Measurements from ENCODE around the gene SORCS2. TPM values are rescaled to one million over a fixed set of nuclear protein-coding genes. Genes with fewer than 3 reads are reported as not detected.

SORCS2 gene
- total RNA-seq, 2 experiments from 2014 or later = not detected

- no peaks in the 10 kb centered on the region for H3K36me3 Mint-ChIP-seq (ENCODE audit: low read depth)
- H3K27me3 Mint-ChIP-seq (ENCODE audit: low read depth) = no peaks in the 10 kb centered on the region
- ATAC-seq (no peak), DNase-seq (no peak)
- no peaks in the 10 kb centered on the region for H3K9me3 Mint-ChIP-seq (ENCODE audit: insufficient read depth)
- H3K4me3 Mint-ChIP-seq = no peak overlapping the region
- POLR2A ChIA-PET = no interaction called here
- CTCF ChIA-PET = no interaction called here
- no peak overlapping the region for H3K27ac Mint-ChIP-seq
- H3K4me1 Mint-ChIP-seq (ENCODE audit: low read depth) = peaks cover 18% of the 10 kb centered on the region
Observed at GRCh38 chr4:7764466-7764865, 572.1 kb downstream of the SORCS2 start.

- peak overlapping the region; percentile 52 for H3K27ac Mint-ChIP-seq
- CTCF ChIA-PET = interaction anchor here (1.3 kb wide), 1 partner anchor 37 kb away, joined by 3 read pairs; no protein-coding TSS in a partner anchor
- H3K9me3 Mint-ChIP-seq (ENCODE audit: insufficient read depth) = no peaks in the 10 kb centered on the region
Observed at GRCh38 chr4:7765666-7766065, 573.3 kb downstream of the SORCS2 start.

GRCh38 chr4:7766086-7766485 lies 573.7 kb downstream of the SORCS2 start:
- DNase-seq (no peak), ATAC-seq (no peak)
- Mint-ChIP-seq H3K9me3 (ENCODE audit: insufficient read depth) (no peaks in the 10 kb centered on the region), H3K36me3 (ENCODE audit: low read depth) (no peaks in the 10 kb centered on the region), H3K27ac (peak overlapping the region; percentile 52), H3K4me3 (no peak overlapping the region), H3K27me3 (ENCODE audit: low read depth) (no peaks in the 10 kb centered on the region), H3K4me1 (ENCODE audit: low read depth) (peaks cover 23% of the 10 kb centered on the region)
- ChIA-PET POLR2A (no interaction called here), CTCF (interaction anchor here (1.3 to 5.5 kb wide), 2 partner anchors 34 to 36 kb away, joined by 3 to 70 read pairs; no protein-coding TSS in a partner anchor)

More at GRCh38 chr4:7765666-7766065, 573.3 kb downstream of the SORCS2 start:
- POLR2A ChIA-PET = no interaction called here
- DNase-seq (no peak), ATAC-seq (no peak)
- H3K27me3 Mint-ChIP-seq (ENCODE audit: low read depth) = no peaks in the 10 kb centered on the region
- no peaks in the 10 kb centered on the region for H3K36me3 Mint-ChIP-seq (ENCODE audit: low read depth)
- peaks cover 19% of the 10 kb centered on the region for H3K4me1 Mint-ChIP-seq (ENCODE audit: low read depth)
- no peak overlapping the region for H3K4me3 Mint-ChIP-seq

GRCh38 chr4:7766661-7767345 lies 574.5 kb downstream of the SORCS2 start:
- Mint-ChIP-seq H3K27me3 (ENCODE audit: low read depth) (no peaks in the 10 kb centered on the region), H3K27ac (no peak overlapping the region), H3K9me3 (ENCODE audit: insufficient read depth) (no peaks in the 10 kb centered on the region), H3K4me3 (no peak overlapping the region), H3K4me1 (ENCODE audit: low read depth) (peaks cover 23% of the 10 kb centered on the region), H3K36me3 (ENCODE audit: low read depth) (no peaks in the 10 kb centered on the region)
- DNase-seq (no peak), ATAC-seq (no peak)
- ChIA-PET CTCF (interaction anchor here (1.3 to 5.5 kb wide), 2 partner anchors 34 to 38 kb away, joined by 4 to 70 read pairs; no protein-coding TSS in a partner anchor), POLR2A (no interaction called here)

- ChIA-PET POLR2A (no interaction called here), CTCF (interaction anchor here (1.3 to 5.5 kb wide), 2 partner anchors 33 to 37 kb away, joined by 4 to 70 read pairs; no protein-coding TSS in a partner anchor)
- Mint-ChIP-seq H3K27me3 (ENCODE audit: low read depth) (no peaks in the 10 kb centered on the region), H3K4me3 (no peak overlapping the region), H3K4me1 (ENCODE audit: low read depth) (peaks cover 24% of the 10 kb centered on the region), H3K9me3 (ENCODE audit: insufficient read depth) (no peaks in the 10 kb centered on the region), H3K27ac (no peak overlapping the region), H3K36me3 (ENCODE audit: low read depth) (no peaks in the 10 kb centered on the region)
- no peak for ATAC-seq
- DNase-seq = no peak
Observed at GRCh38 chr4:7767526-7767925, 575.2 kb downstream of the SORCS2 start.

- H3K27me3 Mint-ChIP-seq (ENCODE audit: low read depth) = no peaks in the 10 kb centered on the region
- no peaks in the 10 kb centered on the region for H3K9me3 Mint-ChIP-seq (ENCODE audit: insufficient read depth)
- CTCF ChIA-PET = interaction anchor here (1.3 to 5.5 kb wide), 2 partner anchors 33 to 37 kb away, joined by 4 to 70 read pairs; no protein-coding TSS in a partner anchor
- DNase-seq (no peak), ATAC-seq (no peak)
- no peak overlapping the region for H3K27ac Mint-ChIP-seq
- peaks cover 24% of the 10 kb centered on the region for H3K4me1 Mint-ChIP-seq (ENCODE audit: low read depth)
- H3K36me3 Mint-ChIP-seq (ENCODE audit: low read depth) = no peaks in the 10 kb centered on the region
- POLR2A ChIA-PET = no interaction called here
- H3K4me3 Mint-ChIP-seq = no peak overlapping the region
Observed at GRCh38 chr4:7767966-7768365, 575.6 kb downstream of the SORCS2 start.

- H3K9me3 Mint-ChIP-seq (ENCODE audit: insufficient read depth) = no peaks in the 10 kb centered on the region
- DNase-seq (no peak), ATAC-seq (no peak)
- peaks cover 24% of the 10 kb centered on the region for H3K4me1 Mint-ChIP-seq (ENCODE audit: low read depth)
- no peaks in the 10 kb centered on the region for H3K27me3 Mint-ChIP-seq (ENCODE audit: low read depth)
- CTCF ChIA-PET = interaction anchor here (5.5 kb wide), 1 partner anchor 32 kb away, joined by 70 read pairs; no protein-coding TSS in a partner anchor
- POLR2A ChIA-PET = no interaction called here
- no peaks in the 10 kb centered on the region for H3K36me3 Mint-ChIP-seq (ENCODE audit: low read depth)
- H3K27ac Mint-ChIP-seq = no peak overlapping the region
- no peak overlapping the region for H3K4me3 Mint-ChIP-seq
Observed at GRCh38 chr4:7768736-7769135, 576.4 kb downstream of the SORCS2 start.

GRCh38 chr4:7769396-7770223 lies 577.3 kb downstream of the SORCS2 start:
- H3K9me3 Mint-ChIP-seq (ENCODE audit: insufficient read depth) = no peaks in the 10 kb centered on the region
- CTCF ChIA-PET = interaction anchor here (0.6 to 5.5 kb wide), 7 partner anchors 9 to 224 kb away, joined by 3 to 70 read pairs (median 3); no protein-coding TSS in a partner anchor
- POLR2A ChIA-PET = no interaction called here
- H3K4me1 Mint-ChIP-seq (ENCODE audit: low read depth) = peaks cover 24% of the 10 kb centered on the region
- ATAC-seq = no peak
- H3K4me3 Mint-ChIP-seq = no peak overlapping the region
- peak overlapping the region; percentile 51 for H3K27ac Mint-ChIP-seq
- DNase-seq = no peak
- no peaks in the 10 kb centered on the region for H3K36me3 Mint-ChIP-seq (ENCODE audit: low read depth)
- no peaks in the 10 kb centered on the region for H3K27me3 Mint-ChIP-seq (ENCODE audit: low read depth)

GRCh38 chr4:7770224-7771050 lies 578.1 kb downstream of the SORCS2 start:
- peak overlapping the region; percentile 76 for H3K27ac Mint-ChIP-seq
- CTCF ChIA-PET = interaction anchor here (0.6 to 5.5 kb wide), 9 partner anchors 8 to 713 kb away, joined by 3 to 70 read pairs (median 3); no protein-coding TSS in a partner anchor
- no peaks in the 10 kb centered on the region for H3K9me3 Mint-ChIP-seq (ENCODE audit: insufficient read depth)
- peaks cover 24% of the 10 kb centered on the region for H3K4me1 Mint-ChIP-seq (ENCODE audit: low read depth)
- ATAC-seq (peak; percentile 21), DNase-seq (peak; percentile 51)
- H3K4me3 Mint-ChIP-seq = no peak overlapping the region
- no peaks in the 10 kb centered on the region for H3K36me3 Mint-ChIP-seq (ENCODE audit: low read depth)
- POLR2A ChIA-PET = no interaction called here
- no peaks in the 10 kb centered on the region for H3K27me3 Mint-ChIP-seq (ENCODE audit: low read depth)

GRCh38 chr4:7771056-7771455 lies 578.7 kb downstream of the SORCS2 start:
- ATAC-seq = peak; percentile 80
- ChIA-PET CTCF (interaction anchor here (0.6 to 5.5 kb wide), 6 partner anchors 8 to 714 kb away, joined by 3 to 70 read pairs (median 4); no protein-coding TSS in a partner anchor), POLR2A (no interaction called here)
- H3K9me3 Mint-ChIP-seq (ENCODE audit: insufficient read depth) = no peaks in the 10 kb centered on the region
- H3K27me3 Mint-ChIP-seq (ENCODE audit: low read depth) = no peaks in the 10 kb centered on the region
- peak overlapping the region; percentile 76 for H3K27ac Mint-ChIP-seq
- no peak overlapping the region for H3K4me3 Mint-ChIP-seq
- H3K4me1 Mint-ChIP-seq (ENCODE audit: low read depth) = peaks cover 24% of the 10 kb centered on the region
- peak; percentile 51 for DNase-seq
- H3K36me3 Mint-ChIP-seq (ENCODE audit: low read depth) = no peaks in the 10 kb centered on the region

Measured in activated CD8-positive, alpha-beta T cell treated with anti-CD3 and anti-CD28 coated beads, Interleukin-2, amount 10 ng/mL, durations not matched to agents 7 days and 5 days (primary cell).